Stimulated activated CD4-positive, alpha-beta T cell treated with anti-CD3 and anti-CD28 coated beads, TNF-alpha, amount 100 ng/mL, for 1 hour (primary cell): ENCODE measurements around the gene ZWILCH.
"Not testable (repeated sequence)": the region's sequence is repeated elsewhere in the genome, so short reads cannot be mapped to it uniquely, and the experiment has no call there.

ENCODE experiments used
- DNase-seq, 3 donors: peaks; one replicate each; pipeline ENCODE4 v3.0.0-alpha.2; 2020; ENCODE audit warnings: low read depth in 3 of 3, low spot score in 1 of 3

ZWILCH gene

GRCh38 chr15:66578286-66578875 is 73.3 kb downstream of the ZWILCH start:
- DNase-seq = no peak

DNA sequence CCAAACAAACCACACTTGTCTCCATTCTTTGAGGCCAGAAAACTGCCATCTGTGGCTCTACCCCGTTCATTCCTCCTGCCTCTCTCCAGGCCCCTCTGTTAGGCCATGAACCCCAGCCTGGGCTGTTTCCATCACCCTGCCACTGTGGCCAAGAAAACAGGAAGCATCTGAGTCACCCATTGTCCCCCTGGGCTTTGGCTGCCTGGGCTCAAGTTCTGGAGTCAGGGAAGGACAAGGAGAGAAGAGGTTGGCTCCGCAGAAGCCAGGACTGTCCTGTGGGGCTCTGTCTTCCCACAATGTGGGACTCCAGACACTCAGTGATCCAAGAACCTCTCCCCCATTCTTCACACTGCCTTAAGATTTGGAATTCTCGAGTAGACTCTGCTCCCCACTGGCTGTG is 75.5 kb downstream of the ZWILCH start:
- no peak for DNase-seq

- no peak for DNase-seq
Observed at GRCh38 chr15:66581972-66582537, 76.9 kb downstream of the ZWILCH start.

DNA sequence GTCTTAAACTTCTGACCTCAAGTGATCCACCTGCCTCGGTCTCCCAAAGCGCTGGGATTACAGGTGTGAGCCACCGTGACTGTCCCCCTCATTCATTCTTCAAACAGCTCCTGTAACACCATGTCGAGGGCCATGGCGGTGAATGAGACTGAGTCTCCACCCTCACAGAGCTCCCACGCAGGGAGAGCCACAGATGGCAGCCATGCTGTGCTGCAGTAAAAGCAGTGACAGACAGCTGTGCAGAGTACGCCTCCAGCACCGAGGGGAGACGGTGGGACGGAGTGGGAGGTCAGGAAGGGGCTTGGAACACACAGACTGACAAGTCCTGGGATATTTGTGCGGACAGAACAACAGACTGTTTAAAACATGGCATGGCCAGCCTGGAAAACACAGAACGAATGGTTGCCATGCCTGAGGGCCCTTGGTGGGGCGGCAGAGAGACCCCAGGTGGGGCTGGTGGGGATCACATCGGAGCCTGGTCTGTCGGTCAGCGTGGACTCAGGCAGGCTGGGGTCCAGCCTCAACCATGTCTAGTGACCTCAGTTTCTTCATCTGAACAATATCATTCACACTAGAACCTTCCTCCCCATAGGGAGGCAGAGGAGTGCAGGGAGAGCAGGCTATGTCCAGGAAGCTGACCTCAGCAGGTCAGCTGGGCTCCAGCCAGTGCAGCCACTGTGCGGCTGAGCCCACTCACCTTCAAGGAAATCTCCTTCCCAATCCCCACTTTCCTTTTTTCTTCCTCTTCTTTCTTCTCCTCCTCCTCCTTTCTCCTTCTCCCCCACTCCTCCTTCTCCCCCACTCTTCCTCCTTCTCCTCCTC is 81.2 kb downstream of the ZWILCH start:
- DNase-seq = no peak

GRCh38 chr15:66587020-66587419 is 81.9 kb downstream of the ZWILCH start:
- no peak for DNase-seq

DNA sequence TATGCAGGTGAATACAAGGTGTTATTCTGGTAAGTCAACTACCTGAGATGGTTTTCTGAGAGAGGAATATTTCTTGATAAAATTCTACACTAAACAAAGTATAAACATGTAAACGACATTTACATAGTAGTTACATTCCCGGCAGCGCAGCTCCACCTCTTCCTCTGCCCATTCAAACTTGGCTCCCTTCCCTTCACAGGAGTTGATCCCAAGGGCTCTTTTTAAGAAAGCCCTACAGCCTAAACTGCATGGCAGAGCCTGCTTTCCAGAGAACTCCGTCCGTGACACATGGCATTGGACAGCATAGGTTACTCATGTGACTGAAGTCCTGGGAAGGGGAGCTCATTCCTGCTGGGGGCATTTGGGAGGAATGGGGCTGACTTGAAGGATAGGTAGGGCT is 82.6 kb downstream of the ZWILCH start:
- no peak for DNase-seq

- DNase-seq = no peak
Observed at GRCh38 chr15:66588537-66588936, 83.4 kb downstream of the ZWILCH start.

DNA sequence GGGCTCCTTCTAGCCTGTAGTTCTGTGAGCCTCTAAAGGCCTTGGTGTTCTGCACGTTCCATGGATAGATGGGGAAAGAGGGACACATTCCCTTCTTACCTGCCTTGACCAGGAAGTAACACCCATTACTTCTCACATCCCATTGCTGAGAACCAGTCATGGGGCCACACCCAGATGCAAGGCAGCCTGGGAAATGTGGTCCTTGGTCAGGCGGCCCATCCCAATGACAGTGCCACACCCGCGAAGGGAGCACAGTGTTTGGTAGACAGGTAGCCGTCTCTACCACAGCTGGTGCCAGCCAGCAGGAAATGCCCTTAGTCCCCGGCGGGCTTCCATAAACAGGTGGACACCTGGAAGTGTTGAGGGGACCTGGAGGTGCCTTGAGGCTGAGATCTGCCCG is 83.8 kb downstream of the ZWILCH start:
- no peak for DNase-seq

DNA sequence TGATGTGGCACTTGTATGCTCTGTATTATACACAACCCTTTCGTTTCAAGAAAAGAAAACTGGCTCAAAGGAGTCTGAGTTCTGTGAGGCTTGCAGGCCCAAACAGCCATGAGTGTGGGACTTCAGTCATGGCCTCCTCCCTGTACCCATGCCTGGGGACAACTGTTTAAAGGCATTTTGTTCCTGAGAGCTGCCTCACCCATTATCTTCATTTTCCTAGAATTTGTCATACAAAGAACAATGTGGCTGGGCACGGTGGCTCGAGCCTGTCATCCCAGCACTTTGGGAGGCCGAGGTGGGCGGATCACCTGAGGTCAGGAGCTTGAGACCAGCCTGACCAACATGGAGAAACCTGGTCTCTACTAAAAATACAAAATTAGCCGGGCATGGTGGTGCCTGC is 84.3 kb downstream of the ZWILCH start:
- DNase-seq = not testable (repeated sequence)

DNA sequence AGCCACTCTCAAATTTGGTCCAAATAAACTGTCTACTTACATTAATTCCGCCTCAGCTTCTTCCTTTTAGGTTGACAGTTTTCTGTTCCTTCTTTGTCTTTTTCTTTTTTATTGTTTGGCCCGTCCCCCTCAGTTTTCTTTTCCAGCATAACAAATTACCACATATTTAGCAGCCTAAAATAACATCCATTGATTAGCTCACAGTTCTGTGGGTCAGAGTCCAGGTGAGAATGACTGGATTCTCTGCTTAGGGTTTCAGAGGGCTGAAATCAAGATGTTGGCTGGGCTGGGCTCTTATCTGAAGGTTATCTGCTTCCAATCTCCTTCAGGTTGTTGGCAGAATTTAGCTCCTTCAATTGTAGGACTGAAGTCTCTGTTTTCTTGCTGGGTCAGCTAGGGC is 85.3 kb downstream of the ZWILCH start:
- DNase-seq = no peak

DNA sequence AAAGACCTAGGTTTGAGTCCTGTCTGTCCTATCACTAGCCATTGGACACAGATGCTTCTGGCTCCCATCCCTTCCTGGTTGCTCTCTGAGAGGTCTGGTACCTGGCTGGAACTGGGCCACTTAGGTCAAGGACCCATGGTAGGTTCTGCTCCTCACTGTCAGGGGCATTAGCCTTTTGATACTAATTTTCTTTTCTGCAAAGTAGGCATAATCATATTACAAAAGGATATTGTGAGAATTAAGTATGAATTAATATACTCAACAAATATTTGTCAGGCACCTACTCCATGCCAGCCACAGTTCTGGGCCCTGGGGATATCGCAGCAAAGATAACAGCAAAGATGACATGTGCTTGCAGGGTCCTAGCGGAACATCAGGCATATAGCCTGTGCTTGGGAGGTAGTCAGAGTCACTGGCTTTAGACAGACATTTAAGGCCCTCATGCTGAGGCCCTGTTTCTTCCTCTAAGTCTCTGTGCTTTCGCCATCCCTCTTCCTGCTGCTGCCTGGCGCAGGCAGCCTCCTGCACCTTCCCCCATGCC is 86.3 kb downstream of the ZWILCH start:
- no peak for DNase-seq

- DNase-seq = no peak
Observed at GRCh38 chr15:66592505-66593218, 87.5 kb downstream of the ZWILCH start.

DNA sequence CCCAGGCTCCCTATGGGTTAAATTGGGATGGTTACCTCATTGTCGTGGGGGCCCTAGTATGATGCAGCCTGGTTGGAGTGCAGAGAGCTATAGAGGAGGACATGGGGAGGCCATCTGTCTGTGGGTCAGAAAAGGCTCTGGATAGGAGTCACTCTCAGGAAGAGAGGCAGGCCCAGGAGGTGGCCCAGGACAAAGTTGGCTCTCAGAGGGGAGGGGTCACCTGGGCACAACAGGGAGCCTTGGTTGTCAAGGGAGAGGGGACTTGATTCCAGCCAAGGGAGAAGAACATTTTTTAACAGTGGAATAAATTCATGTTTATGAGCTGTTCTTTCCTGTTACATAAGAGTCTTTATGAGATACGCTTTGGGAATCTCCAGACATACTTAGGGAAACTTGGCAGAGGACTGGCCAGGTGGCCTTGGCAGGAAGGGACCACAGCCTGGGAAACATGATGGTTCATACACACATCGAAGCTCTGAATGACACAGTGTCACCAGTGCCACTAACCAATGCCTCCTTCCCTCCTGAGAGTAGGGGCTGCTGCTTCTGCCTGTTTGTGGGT is 88.2 kb downstream of the ZWILCH start:
- no peak for DNase-seq

DNA sequence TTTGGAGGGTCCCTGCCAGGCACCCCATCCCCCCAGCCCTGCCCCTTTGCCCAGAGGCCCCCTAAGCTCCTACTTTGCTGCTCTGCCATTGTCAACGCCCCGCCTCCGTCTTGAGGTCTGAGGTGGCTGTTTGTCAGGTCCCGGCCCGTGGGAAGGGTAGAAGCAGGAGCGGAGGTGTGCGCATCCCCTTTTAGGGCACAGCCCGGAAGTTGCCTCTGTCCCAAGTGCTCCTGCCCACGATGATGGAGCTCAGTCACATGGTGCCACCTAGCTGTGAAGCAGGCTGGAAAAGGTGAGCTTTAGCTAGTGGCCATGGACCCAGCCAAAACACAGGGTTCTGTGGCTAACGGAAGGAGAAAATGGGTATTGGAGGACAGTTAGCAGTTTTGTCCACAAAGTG is 89.2 kb downstream of the ZWILCH start:
- DNase-seq = no peak

- DNase-seq = no peak
Observed at GRCh38 chr15:66594836-66595235, 89.7 kb downstream of the ZWILCH start.

- no peak for DNase-seq
Observed at GRCh38 chr15:66595332-66595731, 90.2 kb downstream of the ZWILCH start.

DNA sequence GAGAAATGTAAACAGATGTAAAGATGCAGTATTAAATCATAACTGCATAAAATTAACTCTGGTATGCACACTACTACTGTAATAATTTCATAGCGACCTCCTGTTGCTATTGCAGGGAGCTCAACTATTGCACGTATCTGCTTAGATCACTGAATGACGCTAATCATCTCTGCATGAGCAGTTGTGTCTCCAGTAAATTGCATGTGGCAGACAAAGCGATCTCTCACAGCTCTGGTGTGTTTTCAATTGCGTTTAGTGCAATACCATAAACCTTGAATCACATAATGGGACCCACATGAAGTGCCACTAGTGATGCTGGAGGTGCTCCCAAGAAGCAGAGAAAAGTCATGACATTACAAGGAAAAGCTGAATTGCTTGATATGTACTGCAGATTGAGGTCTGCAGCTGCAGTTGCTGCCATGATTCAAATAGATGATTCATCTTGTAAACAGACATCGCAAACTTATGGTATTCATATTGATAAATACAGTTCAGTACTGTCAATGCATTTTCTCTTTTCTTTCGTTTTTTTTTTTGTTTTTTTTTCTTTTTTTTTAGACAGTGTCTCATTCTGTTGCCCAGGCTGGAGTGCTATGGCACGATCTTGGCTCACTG is 90.9 kb downstream of the ZWILCH start:
- no peak for DNase-seq

DNA sequence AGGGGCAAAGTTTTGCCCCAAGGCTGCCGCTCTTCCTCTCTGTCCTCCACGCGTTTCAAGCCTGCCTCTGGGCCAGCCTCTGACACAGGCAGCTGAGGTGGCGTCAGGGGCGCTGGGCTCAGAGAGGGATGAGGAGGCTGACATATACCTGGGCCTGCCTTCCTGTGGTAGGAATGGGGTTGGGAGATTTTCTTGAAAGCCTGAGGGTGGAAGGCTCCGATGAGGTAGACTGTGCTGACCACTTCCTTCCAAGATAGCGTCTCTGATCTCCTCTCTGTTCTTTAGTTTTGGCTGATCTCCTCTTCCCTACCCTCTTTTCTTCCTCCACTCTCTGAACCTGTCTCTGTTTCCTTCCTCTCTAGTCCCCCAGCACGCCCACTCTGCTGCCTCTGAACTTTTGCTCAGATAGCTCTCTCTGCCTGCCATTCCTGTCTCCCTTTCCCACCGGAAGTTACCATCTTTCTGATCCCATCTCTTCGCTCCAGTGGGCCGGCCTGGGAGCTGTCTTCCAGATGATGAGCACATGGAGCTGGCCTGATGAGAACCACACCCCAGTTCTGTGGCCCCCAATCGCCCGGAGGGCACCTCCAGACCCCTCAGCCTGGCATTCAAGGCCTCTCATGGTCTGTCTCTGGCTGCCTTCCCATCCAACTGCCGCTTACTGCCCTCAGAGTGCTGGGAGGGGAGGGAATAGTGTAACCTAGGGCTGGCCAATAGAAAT is 93.1 kb downstream of the ZWILCH start:
- no peak for DNase-seq
